GM12878 (cell line): ENCODE results near the gene NFATC3. TPM values are rescaled to one million over a fixed set of nuclear protein-coding genes. Genes with fewer than 3 reads are reported as not detected.

ENCODE experiments used
- ATAC-seq: fragments of 200-7000 bp; cut with Tn5 transposase; 3 replicates; pipeline ENCODE4 v1.9.1; 2020; ENCODE audit warnings: mild to moderate bottlenecking, moderate library complexity
- BruUV-seq: library from RNA; stranded (reverse); fragments of 400-500 nt; replicated peaks from 2 replicates; lab custom pipeline; 2021; lab: Mats Ljungman, UMichigan
- CTCF ChIA-PET: fragments of 300-600 bp; sonication (Branson Sonifier 250); formaldehyde crosslinking; extraction: SDS; loops from one replicate; lab custom pipeline; 2021; ENCODE audit warnings: inconsistent platforms; lab: Yijun Ruan, JAX
- POLR2A ChIA-PET: fragments of 350-600 bp; formaldehyde crosslinking; extraction: SDS; loops from one replicate; lab custom pipeline; 2021; ENCODE audit warnings: inconsistent platforms; lab: Charles Lee
- RAD21 ChIA-PET: fragments of 300-600 bp; sonication (Branson Sonifier 250); formaldehyde crosslinking; loops from one replicate; lab custom pipeline; 2023; ENCODE audit warnings: antibody characterized with exemption; ENCODE audit not compliant: unreplicated experiment; lab: Charles Lee
- SMC1A ChIA-PET: fragments of 300-600 bp; sonication (Branson Sonifier 250); formaldehyde crosslinking; loops from one replicate; lab custom pipeline; 2023; ENCODE audit not compliant: unreplicated experiment, uncharacterized antibody; lab: Charles Lee
- DNase-seq: peaks from one replicate; pipeline ENCODE4 v3.0.0-alpha.2; 2011; ENCODE audit warnings: low read depth, low spot score
- FAIRE-seq: peaks from 3 replicates; lab custom pipeline; 2011; peaks lifted over from hg19 to GRCh38; lab: Jason Lieb, UNC
- H2AFZ ChIP-seq: 2 replicates; pipeline ENCODE4 v1.6.0; 2011; ENCODE audit warnings: low read depth, low read length, control low read depth; ENCODE audit not compliant: control insufficient read depth
- H3K27ac ChIP-seq: 2 replicates; pipeline ENCODE4 v1.5.1; 2011; ENCODE audit warnings: control low read depth; ENCODE audit not compliant: control insufficient read depth, insufficient read depth
- H3K27me3 ChIP-seq, 2 experiments: replicated peaks in 1 of 2; 2 replicates each; pipeline versions ENCODE4 v1.6.0 to v1.6.1; 2011; ENCODE audit warnings: low read length in 1 of 2; ENCODE audit not compliant: control insufficient read depth in 2 of 2, insufficient read depth in 2 of 2
- H3K36me3 ChIP-seq, 2 experiments: 2 replicates each; pipeline ENCODE4 v1.5.1; 2011; ENCODE audit warnings: low read length in 1 of 2; ENCODE audit not compliant: control insufficient read depth in 2 of 2, insufficient read depth in 2 of 2
- H3K4me1 ChIP-seq: 2 replicates; pipeline ENCODE4 v1.6.1; 2011; ENCODE audit warnings: mild to moderate bottlenecking, low read length, moderate library complexity, mixed read lengths; ENCODE audit not compliant: control insufficient read depth, insufficient read depth
- H3K4me2 ChIP-seq: 2 replicates; pipeline ENCODE4 v1.6.0; 2011; ENCODE audit warnings: control low read depth; ENCODE audit not compliant: control insufficient read depth, insufficient read depth
- H3K4me3 ChIP-seq: fragments of 200-600 bp; sonication (generic); 2 replicates; pipeline ENCODE4 v1.5.1; 2016
- H3K79me2 ChIP-seq: 2 replicates; pipeline ENCODE4 v1.6.0; 2011; ENCODE audit warnings: low read length; ENCODE audit not compliant: control insufficient read depth, insufficient read depth
- H3K9ac ChIP-seq: 2 replicates; pipeline ENCODE4 v1.8.0; 2011; ENCODE audit warnings: low read length, control low read depth, mixed read lengths; ENCODE audit not compliant: control insufficient read depth, insufficient read depth
- H3K9me3 ChIP-seq: replicated peaks from 3 replicates; pipeline ENCODE4 v1.5.1; 2011; ENCODE audit warnings: mild to moderate bottlenecking, low read length; ENCODE audit not compliant: control insufficient read depth, insufficient read depth
- H4K20me1 ChIP-seq: 2 replicates; pipeline ENCODE4 v1.6.0; 2011; ENCODE audit not compliant: control insufficient read depth, insufficient read depth
- BACH1 ChIP-seq: fragments of 450-650 bp; IDR thresholded peaks from 2 replicates; pipeline ENCODE4 v1.6.1; 2017; ENCODE audit warnings: mild to moderate bottlenecking, borderline replicate concordance
- CBX3 ChIP-seq: fragments of 200-600 bp; sonication (generic); IDR thresholded peaks from 2 replicates; pipeline ENCODE4 v1.6.1; 2016; ENCODE audit warnings: low read depth, borderline replicate concordance
- E2F4 ChIP-seq: IDR thresholded peaks from 2 replicates; pipeline ENCODE4 v1.6.1; 2012; ENCODE audit warnings: low read depth, low read length, improper control_type of control experiment
- HDAC6 ChIP-seq: fragments of 200-600 bp; sonication (generic); IDR thresholded peaks from one replicate; pipeline ENCODE4 v1.8.0; 2017; ENCODE audit warnings: antibody characterized with exemption; ENCODE audit not compliant: unreplicated experiment
- IRF3 ChIP-seq: fragments of 450-650 bp; IDR thresholded peaks from 2 replicates; pipeline ENCODE4 v1.6.1; 2014; ENCODE audit warnings: mild to moderate bottlenecking
- KDM1A ChIP-seq: fragments of 200-600 bp; sonication (generic); IDR thresholded peaks from 2 replicates; pipeline ENCODE4 v1.6.1; 2016; ENCODE audit warnings: borderline replicate concordance
- MTA2 ChIP-seq: fragments of 450-650 bp; IDR thresholded peaks from 2 replicates; pipeline ENCODE4 v1.6.1; 2016; ENCODE audit warnings: low read depth, mild to moderate bottlenecking, moderate library complexity
- MTA3 ChIP-seq: IDR thresholded peaks from 2 replicates; pipeline ENCODE4 v1.6.1; 2012; ENCODE audit warnings: low read length, inconsistent platforms, borderline replicate concordance
- NFYB ChIP-seq: IDR thresholded peaks from 2 replicates; pipeline ENCODE4 v1.6.1; 2011; ENCODE audit warnings: low read depth, mild to moderate bottlenecking, low read length, improper control_type of control experiment, moderate library complexity; ENCODE audit not compliant: insufficient read depth
- NR2C2 ChIP-seq: IDR thresholded peaks from 2 replicates; pipeline ENCODE4 v1.6.1; 2011; ENCODE audit warnings: borderline replicate concordance, low read depth; ENCODE audit not compliant: control insufficient read depth, insufficient read length
- NRF1 ChIP-seq: conservative IDR thresholded peaks from 2 replicates; pipeline ENCODE4 v1.6.1; 2011; ENCODE audit warnings: mild to moderate bottlenecking, low read depth, low read length, improper control_type of control experiment
- POLR2AphosphoS2 ChIP-seq: IDR thresholded peaks from 2 replicates; pipeline ENCODE4 v1.6.1; 2011; ENCODE audit warnings: low read depth, mild to moderate bottlenecking, low read length, improper control_type of control experiment, moderate library complexity
- POLR2AphosphoS5 ChIP-seq: IDR thresholded peaks from 2 replicates; pipeline ENCODE4 v1.6.1; 2011; ENCODE audit warnings: mild to moderate bottlenecking, low read length, inconsistent platforms
- RELB ChIP-seq: fragments of 450-650 bp; IDR thresholded peaks from 2 replicates; pipeline ENCODE4 v1.6.1; 2017; ENCODE audit warnings: low read depth, mild to moderate bottlenecking, moderate library complexity
- SMC3 ChIP-seq: IDR thresholded peaks from 2 replicates; pipeline ENCODE4 v1.6.1; 2011; ENCODE audit warnings: low read length, improper control_type of control experiment, borderline replicate concordance
- WRNIP1 ChIP-seq: IDR thresholded peaks from 2 replicates; pipeline ENCODE4 v1.6.1; 2011; ENCODE audit warnings: low read depth, low read length, improper control_type of control experiment, borderline replicate concordance
- ZNF592 ChIP-seq: fragments of 450-650 bp; IDR thresholded peaks from 2 replicates; pipeline ENCODE4 v1.6.1; 2017; ENCODE audit warnings: mild to moderate bottlenecking, moderate library complexity
- WGBS: methylation state at CpG from one replicate; pipeline ENCODE4 v1.1.6; 2016; ENCODE audit warnings: low lambda C conversion rate; ENCODE audit not compliant: insufficient replicate concordance, insufficient coverage; ENCODE audit errors: missing lambda C conversion rate; 5-methylcytosine and 5-hydroxymethylcytosine counted together
- in situ Hi-C: fragments of 300-500 bp; cut with MboI; formaldehyde crosslinking; loops from 9 replicates; pipeline ENCODE4 v1.14.3; 2018; ENCODE audit warnings: mixed read lengths
- intact Hi-C: fragments of 100-400 bp; cut with micrococcal nuclease; formaldehyde crosslinking; loops from one replicate; pipeline ENCODE4 v1.14.2; 2022; ENCODE audit not compliant: unreplicated experiment
- polyA plus RNA-seq, 11 experiments: library from polyadenylated mRNA; depleted of rRNA in 4 of 11; unstranded in 6 of 11; stranded (reverse) in 5 of 11; fragments of >200 nt; fragmentation: Nextera tagmentation in 4 of 11; fragmentation: Illumina TruSeq in 1 of 11; extraction: Ambion mirVana in 4 of 11; extraction: Trizol in 1 of 11; gene quantifications; 1 replicate in 1 of 11; 2 replicates in 10 of 11; pipeline versions ENCODE4 v1.2.1 to v1.2.3, GENCODE V29; 2011 to 2016; ENCODE audit warnings: inconsistent platforms in 2 of 11, missing spikeins in 2 of 11, low read depth in 1 of 11
- total RNA-seq, 4 experiments: library from RNA; depleted of rRNA in 3 of 4; stranded (reverse); fragments of >200 nt in 3 of 4; fragmentation: Illumina TruSeq in 1 of 4; extraction: Trizol in 1 of 4; gene quantifications; 2 replicates each; pipeline versions ENCODE4 v1.2.1 to v1.2.3, GENCODE V29; 2013 to 2021

NFATC3 gene
- total and polyA plus RNA-seq, 10 of the 15 experiments (the other 5 are each of a cell fraction or from before 2014, with no cell fraction given): 4.2 to 37.6 (median 24.9) TPM

- FAIRE-seq (no peak), ATAC-seq (no peak), DNase-seq (no peak)
- Histone ChIP-seq H3K79me2 (no peaks in the 10 kb centered on the region), H3K4me3 (no peak overlapping the region), H4K20me1 (no peaks in the 10 kb centered on the region), H3K4me2 (no peak overlapping the region), H2AFZ (no peak overlapping the region), H3K4me1 (peaks cover 46% of the 10 kb centered on the region), H3K9ac (no peak overlapping the region), H3K27me3 (no peaks in the 10 kb centered on the region), H3K27ac (peak overlapping the region; percentile 71; the same call in 1 of the 2 replicates), H3K36me3 (peaks cover 30 to 46% of the 10 kb centered on the region in 2 experiments), H3K9me3 (no peaks in the 10 kb centered on the region)
- ChIA-PET SMC1A (interaction anchor here (0.9 to 4.8 kb wide), 4 partner anchors 10 to 43 kb away, joined by 3 to 67 read pairs (median 22); partner anchors contain the start of gene NFATC3), RAD21 (interaction anchor here (1.2 to 9.8 kb wide), 5 partner anchors 8 to 44 kb away, joined by 3 to 105 read pairs (median 10); partner anchors contain the start of gene NFATC3), CTCF (interaction anchor here (0.7 to 8.2 kb wide), 6 partner anchors 10 to 454 kb away, joined by 3 to 109 read pairs (median 4); partner anchors contain the start of gene NFATC3), POLR2A (interaction anchor here (0.5 to 8.8 kb wide), 2 partner anchors 9 to 300 kb away, joined by 7 to 135 read pairs; partner anchors contain the start of gene NFATC3)
- no TSS peak for BruUV-seq
- WGBS: 93% methylated on average over 3 of the region's 3 CpGs
- intact Hi-C loops (no loop called here), in situ Hi-C loops (no loop called here)
- TF ChIP-seq MTA2: no peak
- no peak for TF ChIP-seq POLR2AphosphoS5
- TF ChIP-seq NRF1: no peak
- TF ChIP-seq NFYB: no peak
- no peak for TF ChIP-seq RELB
- TF ChIP-seq IRF3: no peak
- TF ChIP-seq BACH1: no peak
- no peak for TF ChIP-seq POLR2AphosphoS2
- no peak for TF ChIP-seq CBX3
- no peak for TF ChIP-seq WRNIP1
- TF ChIP-seq KDM1A: no peak
- TF ChIP-seq ZNF592: no peak
- no peak for TF ChIP-seq SMC3
- no peak for TF ChIP-seq E2F4
- TF ChIP-seq MTA3: no peak
- TF ChIP-seq HDAC6: no peak
- no peak for TF ChIP-seq NR2C2
Measured at GRCh38 chr16:68075980-68076379, 9.2 kb upstream of the NFATC3 start.
